Tongue (tissue), 2 donors: Measurements from ENCODE around the gene TLX3. TPM values are rescaled to one million over a fixed set of nuclear protein-coding genes. Genes with fewer than 3 reads are reported as not detected.
A peak's percentile ranks its signal among the peaks of the same experiment; 100 is the strongest.

ENCODE experiments used
- DNase-seq: peaks from one replicate; pipeline ENCODE4 v3.0.0-alpha.2; 2015
- total RNA-seq: library from RNA; depleted of rRNA; stranded (reverse); fragments of >200 nt; gene quantifications from one replicate; pipeline ENCODE4 v1.2.3, GENCODE V29; 2014

The TLX3 gene
- total RNA-seq, 1 donor from 2014 or later: not detected

DNA sequence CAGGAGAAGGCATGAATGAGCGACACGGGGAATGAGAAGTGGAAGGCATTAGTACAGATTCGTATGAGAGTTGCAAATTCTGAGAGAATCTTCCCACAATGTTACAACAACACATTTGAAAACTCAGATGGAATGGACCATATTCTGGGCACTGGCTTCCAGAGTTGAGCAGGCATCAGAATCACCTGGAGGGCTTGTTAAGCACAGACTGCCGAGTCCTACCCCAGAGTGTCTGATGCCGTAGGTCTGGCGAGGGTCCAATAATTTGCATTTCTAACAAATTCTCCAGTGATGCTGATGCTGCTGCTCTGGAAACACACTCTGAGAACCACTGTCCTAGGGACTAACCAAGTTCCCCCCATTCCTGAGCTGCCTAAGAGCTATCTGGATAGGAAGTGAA, 2.9 kb upstream of the TLX3 start:
- no peak for DNase-seq

DNA sequence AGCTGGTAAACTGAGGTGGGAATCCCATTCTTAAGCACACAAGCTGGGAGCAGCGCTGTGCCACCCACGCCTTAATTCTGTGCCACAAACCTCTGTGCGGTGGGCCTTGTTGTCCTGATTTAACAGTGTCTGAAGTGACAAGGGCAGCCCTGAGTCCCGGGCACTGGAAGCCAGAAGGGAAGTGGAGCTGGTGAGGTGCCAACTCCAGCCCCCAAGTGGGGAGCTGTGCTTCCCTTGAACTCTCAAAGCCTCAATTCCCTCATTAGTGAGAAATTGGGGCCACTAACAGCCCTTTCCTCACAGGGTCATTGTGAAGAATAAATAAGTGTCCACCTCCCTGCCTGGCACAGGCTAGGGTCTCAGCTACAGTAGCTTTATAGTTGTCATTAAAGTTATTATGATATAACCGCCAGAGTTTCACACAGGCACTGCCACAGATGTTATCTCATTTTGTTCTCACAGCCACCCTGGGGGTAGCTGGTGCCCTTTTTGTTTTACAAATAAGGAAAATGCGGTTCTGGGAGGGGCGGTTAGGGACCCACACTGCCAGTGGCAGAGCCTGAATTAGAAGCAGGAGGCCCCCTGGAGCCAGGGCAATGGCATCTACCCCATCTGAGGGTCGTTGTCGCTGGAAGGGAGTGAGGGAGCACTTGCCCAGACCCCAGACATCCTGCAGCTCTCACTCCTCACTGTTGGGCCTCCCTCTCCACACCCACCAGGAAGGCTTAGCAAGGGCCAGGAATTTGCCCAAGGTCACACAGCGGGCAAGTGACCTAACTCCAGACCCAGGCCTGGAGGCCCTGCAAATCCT, 2.1 kb upstream of the TLX3 start:
- DNase-seq: no peak

DNA sequence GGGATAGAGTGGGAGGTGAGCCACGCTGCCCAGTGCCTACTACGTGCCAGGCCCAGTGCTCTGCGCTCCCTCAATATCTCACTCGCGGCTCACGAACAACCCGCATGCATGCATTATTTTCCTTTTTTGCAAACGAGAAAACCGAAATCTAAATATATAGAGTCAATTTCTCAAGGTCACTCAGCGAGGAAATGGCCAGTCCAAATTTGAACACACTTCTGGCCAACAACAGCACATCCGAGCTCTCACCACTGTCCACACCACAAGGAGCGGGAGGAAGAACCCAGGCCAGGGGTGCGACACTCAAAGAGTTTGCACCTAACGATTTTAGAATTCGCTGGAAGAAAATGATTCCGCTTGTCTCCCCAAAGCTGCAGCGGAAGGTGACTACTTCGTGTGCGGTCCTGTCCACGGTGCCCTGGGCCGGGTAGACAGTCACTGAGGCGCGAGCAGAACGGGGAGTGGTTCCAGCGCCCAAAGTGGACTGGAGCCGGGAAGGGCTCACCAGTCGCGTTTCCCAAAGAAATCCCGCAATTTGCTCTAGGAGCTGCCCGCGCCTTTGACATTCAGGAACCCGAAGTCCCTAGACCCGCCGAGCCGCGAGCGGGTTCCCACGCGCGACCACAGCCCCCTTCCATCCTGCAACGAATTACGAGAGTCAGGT, 1.1 kb upstream of the TLX3 start:
- DNase-seq: no peak

DNA sequence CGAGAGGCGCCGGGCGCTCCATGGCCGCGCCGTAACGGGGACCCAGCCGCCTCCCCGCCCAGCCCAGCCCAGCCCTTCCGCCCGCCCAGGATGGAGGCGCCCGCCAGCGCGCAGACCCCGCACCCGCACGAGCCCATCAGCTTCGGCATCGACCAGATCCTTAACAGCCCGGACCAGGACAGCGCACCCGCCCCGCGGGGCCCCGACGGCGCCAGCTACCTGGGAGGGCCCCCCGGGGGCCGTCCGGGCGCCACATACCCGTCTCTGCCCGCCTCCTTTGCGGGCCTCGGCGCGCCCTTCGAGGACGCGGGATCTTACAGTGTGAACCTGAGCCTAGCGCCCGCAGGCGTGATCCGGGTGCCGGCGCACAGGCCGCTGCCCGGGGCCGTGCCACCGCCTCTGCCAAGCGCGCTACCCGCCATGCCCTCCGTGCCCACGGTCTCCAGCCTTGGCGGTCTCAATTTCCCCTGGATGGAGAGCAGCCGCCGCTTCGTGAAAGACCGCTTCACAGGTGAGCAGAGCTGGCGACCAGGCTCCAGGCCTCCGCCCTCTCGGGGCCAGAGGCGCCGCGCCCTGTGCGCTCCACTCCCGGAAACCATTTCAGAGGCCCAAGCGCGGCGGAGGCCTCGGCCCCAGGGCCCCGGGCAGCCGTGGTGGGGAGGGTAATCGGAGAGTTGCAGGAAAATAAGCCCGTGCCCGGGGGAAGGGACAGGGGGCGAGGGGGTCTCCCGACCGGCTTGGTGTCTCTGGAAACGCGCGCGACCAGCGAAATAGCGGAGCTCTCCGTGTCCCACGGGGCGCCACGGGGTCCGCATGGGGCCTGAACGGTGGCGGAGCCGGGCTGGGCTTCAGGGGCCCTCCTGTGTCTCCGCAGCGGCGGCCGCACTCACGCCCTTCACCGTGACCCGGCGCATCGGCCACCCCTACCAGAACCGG, 496 bp downstream of the TLX3 start:
- DNase-seq: no peak

DNA sequence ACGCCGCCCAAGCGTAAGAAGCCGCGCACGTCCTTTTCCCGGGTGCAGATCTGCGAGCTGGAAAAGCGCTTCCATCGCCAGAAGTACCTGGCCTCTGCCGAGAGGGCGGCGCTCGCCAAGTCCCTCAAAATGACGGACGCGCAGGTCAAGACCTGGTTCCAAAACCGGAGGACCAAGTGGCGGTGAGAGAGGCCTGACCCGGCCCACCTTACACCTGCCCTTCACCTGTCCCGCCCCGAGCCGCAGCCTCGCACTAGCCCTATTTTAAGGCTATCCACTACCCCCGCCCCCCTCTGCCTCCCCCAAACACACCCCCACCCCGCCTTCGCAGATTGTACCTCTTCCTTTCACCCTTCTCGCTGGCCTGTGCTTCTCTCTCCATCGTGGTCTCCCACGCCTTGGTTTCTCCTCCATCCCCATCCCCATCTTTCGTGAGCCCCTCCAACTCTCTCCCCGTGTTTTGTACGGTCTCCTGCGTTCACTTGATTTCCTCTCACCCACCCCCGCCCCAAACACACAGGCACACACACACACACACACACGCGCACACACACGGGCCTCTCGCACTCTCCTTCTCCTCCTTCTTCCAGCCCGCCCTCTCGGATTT, 1.3 kb downstream of the TLX3 start:
- no peak for DNase-seq

DNA sequence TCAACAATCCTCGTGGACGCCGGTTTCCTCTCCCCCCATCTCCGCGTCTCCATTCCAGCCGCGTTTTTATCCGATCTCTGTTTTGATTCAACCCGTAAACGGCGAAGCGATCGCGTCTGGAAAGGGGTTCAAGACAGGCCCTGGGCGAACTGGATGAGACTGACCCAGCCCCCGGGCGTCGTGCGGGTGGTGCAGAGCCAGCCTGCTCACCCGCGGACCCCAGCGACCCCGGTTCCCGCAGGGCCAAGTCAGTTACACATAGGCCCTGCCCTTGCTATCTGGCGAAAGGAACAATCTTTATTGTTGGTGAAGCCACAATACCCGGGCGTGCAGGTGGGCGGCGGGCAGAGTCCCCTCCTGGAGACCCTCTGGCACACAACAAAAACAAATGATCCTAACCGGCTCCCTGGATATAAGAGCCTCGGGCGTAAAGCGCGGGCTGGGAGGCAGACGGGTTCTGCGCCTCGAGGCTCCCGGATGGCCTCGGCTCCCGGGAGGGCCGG, 1.8 kb downstream of the TLX3 start:
- no peak for DNase-seq

DNA sequence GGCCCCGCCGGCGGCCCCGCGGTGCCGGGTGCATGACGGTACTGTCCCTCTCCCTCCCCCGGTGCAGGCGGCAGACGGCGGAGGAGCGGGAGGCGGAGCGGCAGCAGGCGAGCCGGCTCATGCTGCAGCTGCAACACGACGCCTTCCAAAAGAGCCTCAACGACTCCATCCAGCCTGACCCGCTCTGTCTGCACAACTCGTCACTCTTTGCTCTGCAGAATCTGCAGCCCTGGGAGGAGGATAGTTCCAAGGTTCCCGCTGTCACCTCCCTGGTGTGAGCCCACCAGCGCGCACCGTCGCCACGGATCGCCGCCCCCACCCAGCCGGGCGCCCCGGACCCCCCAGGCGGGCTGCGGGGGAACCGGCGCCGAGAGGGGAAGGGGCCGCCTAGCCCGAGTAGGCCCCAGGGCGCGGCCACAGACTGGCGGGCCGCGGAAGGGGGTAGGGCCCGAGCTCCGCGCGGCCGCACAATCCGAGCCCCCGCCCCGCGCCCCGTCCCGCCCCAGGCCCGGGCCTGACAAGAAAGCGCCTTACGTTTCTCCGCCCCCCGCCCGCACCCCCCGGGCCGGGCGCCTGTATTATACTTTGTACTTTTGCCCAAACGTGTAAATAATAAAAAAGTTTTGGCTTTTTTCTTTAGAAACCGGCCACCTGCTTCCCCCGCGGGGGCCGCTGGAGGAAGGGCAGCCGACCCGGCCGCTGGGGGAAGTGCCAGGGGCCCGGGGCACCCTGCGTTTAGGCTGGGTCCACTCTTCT, 2.5 kb downstream of the TLX3 start:
- peak; percentile 78 for DNase-seq

DNA sequence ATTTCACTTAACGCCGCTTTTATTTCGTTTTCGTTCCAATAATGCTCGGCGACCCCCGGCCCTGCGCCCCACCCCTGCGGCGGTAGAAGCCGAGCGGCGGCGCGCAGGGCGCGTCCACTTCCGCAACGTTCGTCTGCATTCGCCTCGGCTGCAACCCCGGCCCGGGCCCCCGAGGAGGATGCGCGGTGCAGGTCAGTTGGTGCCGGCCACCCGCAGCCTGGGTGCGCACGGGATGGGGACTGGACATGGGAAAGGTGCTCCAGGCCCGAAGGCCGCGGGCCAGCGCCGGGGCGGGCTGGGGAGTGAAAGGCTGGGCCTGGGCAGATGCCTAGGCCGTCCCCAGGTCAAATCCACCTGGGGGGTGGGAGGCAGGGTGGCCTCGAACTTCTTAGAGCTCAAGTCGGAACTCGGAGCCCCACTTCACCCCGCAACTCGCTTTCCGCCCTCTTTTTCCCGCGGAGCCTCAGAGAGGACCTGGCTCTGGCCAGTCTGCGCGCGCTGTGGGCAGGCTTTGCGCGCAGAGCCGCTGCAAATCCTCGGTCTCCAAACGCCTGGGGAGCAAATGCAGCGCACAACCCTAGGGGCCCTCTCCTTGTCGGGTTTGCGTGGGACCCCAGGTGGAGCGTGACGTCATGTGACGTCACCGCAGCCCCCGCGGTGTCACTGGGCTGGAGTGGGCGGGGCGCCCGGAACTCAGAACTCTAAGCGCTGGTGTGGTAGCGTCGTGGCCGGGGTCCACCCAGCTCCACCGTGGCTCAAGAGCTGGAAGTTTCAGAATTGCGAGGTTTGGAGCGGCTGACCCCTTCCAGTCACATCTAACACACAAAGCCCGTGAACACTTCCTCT, 3.3 kb downstream of the TLX3 start:
- no peak for DNase-seq

DNA sequence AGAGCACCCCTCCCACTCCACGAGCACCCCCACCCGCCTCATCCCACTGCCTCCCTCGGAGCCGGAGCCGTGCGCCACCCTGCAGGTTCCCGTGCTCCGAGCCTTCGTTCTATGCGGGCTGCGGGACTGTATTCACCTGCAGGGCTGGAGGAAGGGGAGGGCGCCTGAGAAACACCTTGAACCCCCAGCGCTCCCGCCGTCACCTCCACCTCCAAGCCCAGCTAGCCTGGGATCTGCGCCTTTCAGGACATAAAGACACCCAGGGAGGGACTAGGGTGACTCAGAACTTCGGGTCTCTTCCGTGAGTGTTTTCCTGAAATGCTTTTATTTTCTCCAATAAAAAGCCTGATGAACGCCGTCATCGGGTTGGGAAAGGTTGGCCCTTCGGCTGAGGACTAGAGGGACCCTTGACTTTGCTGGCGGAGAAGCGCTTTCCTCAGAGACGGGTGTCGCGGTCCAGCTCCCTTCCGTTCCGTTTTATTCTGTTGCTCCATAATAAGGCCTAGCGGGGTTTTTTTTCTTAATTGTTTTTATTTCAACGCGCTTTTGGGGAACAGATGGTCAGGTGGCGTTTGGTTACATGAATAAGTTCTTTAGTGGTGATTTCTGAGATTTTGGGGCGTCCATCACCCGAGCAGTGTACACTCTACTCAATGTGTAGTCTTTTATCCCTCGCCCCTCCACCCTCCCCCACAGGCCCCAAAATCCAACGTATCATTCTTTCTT, 4.6 kb downstream of the TLX3 start:
- no peak for DNase-seq

DNA sequence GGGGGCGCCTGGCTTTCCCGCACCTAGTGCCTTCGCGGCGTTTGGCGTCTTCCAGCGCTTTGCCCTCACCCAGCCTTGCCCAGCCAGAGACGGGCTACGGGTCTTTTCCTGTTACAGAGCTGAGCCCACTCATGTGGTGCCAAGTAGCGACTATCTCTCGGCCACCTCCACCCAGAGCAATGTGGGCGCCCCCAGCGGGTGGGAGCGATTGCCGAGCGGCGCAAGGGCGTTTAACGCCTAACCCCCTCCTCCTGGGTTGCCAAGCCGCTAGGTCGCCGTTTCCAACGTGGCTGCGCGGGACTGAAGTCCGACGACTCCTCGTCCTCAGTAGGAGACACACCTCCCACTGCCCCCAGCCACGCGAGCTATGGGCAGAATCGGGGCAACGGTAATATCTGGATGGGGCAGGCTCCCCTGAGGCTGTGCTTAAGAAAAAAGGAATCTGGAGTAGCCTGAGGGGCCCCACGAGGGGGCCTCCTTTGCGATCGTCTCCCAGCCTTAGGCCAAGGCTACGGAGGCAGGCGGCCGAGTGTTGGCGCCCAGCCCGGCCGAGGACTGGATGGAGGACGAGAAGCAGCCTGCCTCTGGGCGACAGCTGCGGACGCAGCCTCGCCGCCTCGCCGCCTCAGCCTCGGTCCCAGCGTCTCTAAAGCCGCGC, 5.8 kb downstream of the TLX3 start:
- peak; percentile 78 for DNase-seq

DNA sequence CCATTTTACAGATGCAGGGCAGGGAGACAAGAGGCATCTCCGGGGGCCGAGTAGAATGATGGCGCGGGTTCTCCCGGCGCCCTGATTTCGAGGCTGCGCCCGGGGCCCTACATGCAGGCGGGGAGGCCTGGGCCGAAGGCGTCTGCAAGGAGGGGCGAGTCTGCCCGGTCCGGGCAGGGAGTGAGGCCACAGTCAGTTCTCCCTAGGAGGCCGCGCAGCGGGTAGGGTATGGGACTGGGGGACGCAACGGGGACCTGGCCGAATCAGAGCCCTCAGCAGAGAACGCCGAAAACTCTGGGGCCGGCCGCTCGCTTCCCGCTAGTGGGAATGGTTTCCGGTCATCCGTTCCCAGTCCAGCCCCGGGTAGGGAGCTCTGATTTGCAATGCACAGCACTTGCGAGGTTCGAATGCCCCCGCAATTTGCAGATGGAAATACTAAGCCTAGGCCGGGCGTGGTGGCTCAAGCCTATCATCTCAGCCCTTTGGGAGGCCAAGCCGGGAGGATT, 6.4 kb downstream of the TLX3 start:
- DNase-seq: no peak

DNA sequence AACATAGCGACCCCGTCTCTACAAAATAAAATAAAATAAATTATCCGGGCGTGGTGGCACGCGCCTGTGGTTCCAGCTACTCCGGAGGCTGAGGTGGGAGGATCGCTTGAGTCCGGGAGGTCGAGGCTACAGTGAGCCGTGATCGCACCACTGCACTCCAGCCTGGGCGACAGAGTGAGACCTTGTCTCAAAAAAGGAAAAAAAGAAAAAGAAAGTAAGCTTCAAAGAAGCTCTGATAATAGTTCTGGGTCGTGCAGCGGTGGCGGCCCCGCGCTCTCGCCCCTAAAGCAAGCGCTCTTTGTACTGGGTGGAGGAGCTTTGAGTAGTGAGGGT, 6.8 kb downstream of the TLX3 start:
- DNase-seq: no peak

DNA sequence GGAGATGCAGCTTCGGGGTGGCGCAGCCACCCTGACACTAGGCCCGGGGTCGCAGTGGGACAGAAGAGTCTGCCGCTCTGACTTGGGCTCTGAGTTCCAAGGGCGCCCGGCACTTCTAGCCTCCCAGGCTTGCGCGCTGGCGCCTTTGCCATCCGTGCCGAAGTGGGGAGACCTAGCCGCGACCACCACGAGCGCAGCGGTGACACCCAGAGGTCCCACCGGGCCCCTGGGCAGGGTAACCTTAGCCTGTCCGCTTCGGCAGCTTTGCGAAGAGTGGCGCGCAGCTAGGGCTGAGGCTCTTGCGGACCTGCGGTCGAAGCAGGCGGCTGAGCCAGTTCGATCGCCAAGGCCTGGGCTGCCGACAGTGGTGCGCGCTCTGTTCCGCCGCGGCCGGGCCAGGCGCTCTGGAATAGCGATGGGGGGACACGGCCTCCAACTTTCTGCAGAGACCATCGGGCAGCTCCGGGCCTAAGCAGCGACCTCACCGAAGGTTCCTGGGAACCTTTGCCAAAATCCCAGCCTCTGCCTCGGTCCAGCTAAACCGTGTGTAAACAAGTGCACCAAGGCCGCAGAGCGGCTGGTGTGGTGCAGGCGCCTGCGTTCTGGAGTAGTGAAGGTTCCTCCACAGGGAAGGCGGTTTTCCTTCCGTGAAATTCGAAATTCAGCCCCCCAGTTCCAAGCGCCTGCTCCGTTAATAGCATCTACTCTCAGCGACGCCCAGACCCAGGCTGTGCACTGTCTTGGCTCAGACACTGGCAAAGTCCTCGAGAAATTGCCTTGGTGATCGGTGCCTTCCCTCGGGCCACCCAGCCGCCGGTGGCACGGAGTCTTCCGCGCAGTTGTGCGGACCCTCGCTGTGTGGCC, 7.4 kb downstream of the TLX3 start:
- DNase-seq: no peak

DNA sequence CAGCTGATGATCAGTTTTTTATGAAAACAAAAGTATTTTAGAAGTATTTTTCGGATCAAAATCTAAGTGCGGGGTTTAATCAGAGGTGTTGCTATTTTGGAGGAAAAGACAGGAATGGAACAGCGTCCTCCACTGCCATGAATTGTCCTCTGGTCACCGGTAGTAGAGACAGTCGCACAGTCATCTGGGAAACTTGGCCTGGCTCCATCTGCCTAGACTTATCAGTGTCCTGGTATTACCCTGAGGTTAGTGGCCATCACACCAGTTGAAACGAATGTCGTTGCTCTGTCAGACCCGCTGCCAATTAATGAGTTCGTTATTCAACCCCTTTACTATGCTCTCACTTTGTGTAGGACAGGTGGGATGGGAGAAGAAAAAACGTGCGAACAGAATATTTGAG, 8.2 kb downstream of the TLX3 start:
- no peak for DNase-seq

DNA sequence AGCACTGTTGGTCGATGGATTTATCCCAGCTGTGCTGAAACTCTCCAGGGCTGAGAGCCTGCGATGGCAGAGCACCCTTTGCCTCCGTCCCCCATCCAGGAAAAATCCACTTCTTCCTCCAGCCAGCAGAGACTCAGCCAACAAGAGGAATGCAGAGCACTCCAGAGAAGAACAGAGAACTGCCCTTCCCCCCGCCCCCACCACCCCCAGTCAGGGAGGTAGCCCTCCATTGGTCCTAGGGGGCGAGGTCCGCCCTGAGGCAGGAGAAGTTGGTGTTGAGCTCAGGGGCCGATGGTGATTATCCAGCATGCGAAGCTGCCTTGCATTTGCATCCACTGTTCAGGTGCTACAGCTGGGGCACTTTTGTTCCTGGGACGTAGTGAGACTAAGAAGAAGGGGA, 9.0 kb downstream of the TLX3 start:
- DNase-seq: no peak

DNA sequence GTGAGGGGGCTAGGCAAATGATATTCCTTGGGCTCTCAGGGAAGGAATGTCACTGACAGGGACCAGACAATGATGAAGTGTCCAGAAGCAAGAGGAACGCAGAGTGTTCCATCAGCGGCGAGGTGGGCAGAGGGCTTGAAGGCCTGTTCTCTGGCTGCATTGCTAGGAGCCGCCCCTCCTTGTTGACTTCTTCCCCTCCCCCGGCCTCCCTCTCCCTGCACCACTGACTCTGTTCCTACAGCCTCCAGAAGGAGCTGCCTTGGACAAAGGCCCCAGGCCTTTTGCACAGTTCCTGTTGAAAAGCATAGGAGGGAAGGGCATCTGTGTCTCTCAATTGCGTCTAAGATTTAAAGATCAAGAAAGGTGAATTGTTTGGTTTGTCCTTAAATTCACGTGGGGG, 12.4 kb downstream of the TLX3 start:
- DNase-seq: no peak

DNA sequence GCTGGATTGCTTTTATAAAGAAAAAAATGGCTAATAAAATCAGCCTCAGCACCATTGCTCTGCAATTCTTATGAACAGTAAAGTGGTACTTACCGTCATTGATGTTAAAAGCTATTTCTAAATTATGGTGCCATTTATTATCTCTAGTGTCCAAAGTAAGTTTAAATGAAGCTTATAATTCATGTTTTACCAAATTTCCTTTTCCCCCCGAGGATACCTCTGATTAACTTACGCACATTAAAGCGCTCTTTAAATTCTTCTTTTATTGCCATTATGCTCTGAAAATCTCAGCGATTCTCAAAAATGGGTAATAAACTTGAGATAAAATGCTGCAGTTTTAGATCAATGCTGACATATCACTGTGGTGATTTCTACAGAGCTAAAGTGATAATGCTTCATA, 13.5 kb downstream of the TLX3 start:
- DNase-seq: no peak

DNA sequence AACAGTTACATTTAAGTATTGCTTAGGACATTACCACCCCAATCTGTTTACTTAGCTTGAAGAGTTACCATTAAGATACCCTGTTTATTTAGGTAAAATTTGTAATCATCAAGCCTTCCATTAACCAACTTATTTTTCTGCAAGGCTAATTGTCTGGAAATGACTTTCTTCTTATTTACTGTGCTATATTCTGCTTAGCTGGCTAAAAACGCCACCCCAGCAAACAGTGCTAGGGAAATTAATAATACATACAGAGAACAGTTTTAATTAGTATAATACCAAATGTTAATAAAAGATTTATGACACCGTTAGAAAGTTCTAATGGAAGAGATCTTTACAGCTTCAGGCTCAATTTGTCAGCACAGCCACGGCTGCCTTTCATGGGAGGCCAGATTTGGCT, 14.0 kb downstream of the TLX3 start:
- no peak for DNase-seq
